AG04450 (cell line): Measurements from ENCODE around the gene NKX2-3. TPM values are rescaled to one million over a fixed set of nuclear protein-coding genes. Genes with fewer than 3 reads are reported as not detected.
A peak's percentile ranks its signal among the peaks of the same experiment; 100 is the strongest.

ENCODE experiments used
- CTCF ChIA-PET: fragments of 300-600, 350-600 bp; formaldehyde crosslinking; extraction: SDS; loops from one replicate; lab custom pipeline; 2022; ENCODE audit warnings: antibody characterized with exemption, inconsistent platforms; lab: Charles Lee
- POLR2A ChIA-PET: fragments of 350-600 bp; formaldehyde crosslinking; extraction: SDS; loops from one replicate; lab custom pipeline; 2021; ENCODE audit warnings: antibody characterized with exemption, inconsistent platforms; lab: Yijun Ruan, JAX
- DNase-seq: peaks from one replicate; pipeline ENCODE4 v3.0.0-alpha.2; 2011; ENCODE audit warnings: low read depth, low spot score
- H3K27ac ChIP-seq: one replicate; pipeline ENCODE4 v1.5.1; 2012; ENCODE audit warnings: low read depth, low read length, control low read depth
- H3K27me3 ChIP-seq: one replicate; pipeline ENCODE4 v1.6.0; 2012; ENCODE audit warnings: low read length; ENCODE audit not compliant: control insufficient read depth, insufficient read depth
- H3K4me3 ChIP-seq: 2 replicates; pipeline ENCODE4 v1.5.1; 2011; ENCODE audit warnings: mild to moderate bottlenecking, low read depth, low read length, control low read depth
- H3K9me3 ChIP-seq: 2 replicates; pipeline ENCODE4 v1.5.1; 2012; ENCODE audit warnings: low read length; ENCODE audit not compliant: control insufficient read depth, insufficient read depth
- CTCF ChIP-seq: IDR thresholded peaks from 2 replicates; pipeline ENCODE4 v1.5.1; 2011; ENCODE audit warnings: low read depth, low read length, control low read depth, inconsistent platforms
- polyA plus RNA-seq: library from polyadenylated mRNA; depleted of rRNA; stranded (reverse); fragments of >200 nt; gene quantifications from 2 replicates; pipeline ENCODE4 v1.2.3, GENCODE V29; 2011

The NKX2-3 gene
- polyA plus RNA-seq, 1 experiment, result not detected

- POLR2A ChIA-PET, result no interaction called here
- Histone ChIP-seq H3K27ac (no peak overlapping the region), H3K4me3 (no peak overlapping the region), H3K27me3 (peaks cover 11% of the 10 kb centered on the region), H3K9me3 (no peaks in the 10 kb centered on the region)
- DNase-seq, result no peak
- CTCF ChIA-PET, result interaction anchor here (0.6 to 3.2 kb wide), 23 partner anchors 9 to 169 kb away, joined by 3 to 36 read pairs (median 5); no protein-coding TSS in a partner anchor
- peak; percentile 69 for TF ChIP-seq CTCF
These were observed 27.8 kb downstream of the NKX2-3 start for GRCh38 chr10:99560277-99561126.

- ChIA-PET CTCF (interaction anchor here (0.7 to 2.2 kb wide), 2 partner anchors 54 to 119 kb away, joined by 3 to 8 read pairs; no protein-coding TSS in a partner anchor), POLR2A (no interaction called here)
- DNase-seq, result no peak
- Histone ChIP-seq H3K27me3 (peaks cover 8% of the 10 kb centered on the region), H3K9me3 (no peaks in the 10 kb centered on the region), H3K4me3 (no peak overlapping the region), H3K27ac (no peak overlapping the region)
- TF ChIP-seq CTCF, result no peak
These were observed 29.9 kb downstream of the NKX2-3 start for GRCh38 chr10:99562631-99563030.

- ChIA-PET CTCF (no interaction called here), POLR2A (no interaction called here)
- Histone ChIP-seq H3K27ac (no peak overlapping the region), H3K4me3 (no peak overlapping the region), H3K27me3 (peaks cover 3% of the 10 kb centered on the region), H3K9me3 (no peaks in the 10 kb centered on the region)
- no peak for TF ChIP-seq CTCF
- DNase-seq, result no peak
These were observed 31.6 kb downstream of the NKX2-3 start for GRCh38 chr10:99564361-99564760.

- CTCF ChIA-PET, result interaction anchor here (0.7 to 1.2 kb wide), 2 partner anchors 146 to 156 kb away, joined by 5 to 6 read pairs; no protein-coding TSS in a partner anchor
- TF ChIP-seq CTCF, result no peak
- H3K27ac ChIP-seq, result no peak overlapping the region
- H3K9me3 ChIP-seq, result no peaks in the 10 kb centered on the region
- POLR2A ChIA-PET, result no interaction called here
- no peak overlapping the region for H3K4me3 ChIP-seq
- no peak for DNase-seq
- H3K27me3 ChIP-seq, result peaks cover 3% of the 10 kb centered on the region
These were observed 32.4 kb downstream of the NKX2-3 start for GRCh38 chr10:99565166-99565565.

GRCh38 chr10:99569253-99569939, 36.7 kb downstream of the NKX2-3 start:
- ChIA-PET POLR2A (no interaction called here), CTCF (no interaction called here)
- Histone ChIP-seq H3K27me3 (no peaks in the 10 kb centered on the region), H3K9me3 (no peaks in the 10 kb centered on the region), H3K27ac (no peak overlapping the region), H3K4me3 (no peak overlapping the region)
- no peak for DNase-seq
- no peak for TF ChIP-seq CTCF
